ENCODE measurements around the gene TMEM47.

- TF ChIP-seq CTCF (IDR thresholded peaks at IDR 0.05) (no peak), POLR2A (IDR thresholded peaks at IDR 0.05) (no peak)
These were observed 70.1 kb downstream of the TMEM47 start for GRCh38 chrX:34586936-34587335.
